Glutamatergic neuron (in vitro differentiated cells): ENCODE results near the gene CLIP4. TPM values are rescaled to one million over a fixed set of nuclear protein-coding genes. Genes with fewer than 3 reads are reported as not detected.

Experiments used
- DNase-seq: peaks from one replicate; pipeline ENCODE4 v3.0.0; 2022
- H3K27ac Mint-ChIP-seq: one replicate; pipeline ENCODE4 v1.8.0; 2020; ENCODE audit warnings: mild to moderate bottlenecking, mixed read lengths, inconsistent platforms; ENCODE audit not compliant: unreplicated experiment
- H3K27me3 Mint-ChIP-seq: one replicate; pipeline ENCODE4 v1.8.0; 2020; ENCODE audit warnings: mild to moderate bottlenecking, moderate library complexity, mixed read lengths, inconsistent platforms; ENCODE audit not compliant: unreplicated experiment
- H3K36me3 Mint-ChIP-seq: one replicate; pipeline ENCODE4 v1.8.0; 2020; ENCODE audit warnings: mild to moderate bottlenecking, mixed read lengths, inconsistent platforms; ENCODE audit not compliant: unreplicated experiment
- H3K4me1 Mint-ChIP-seq: one replicate; pipeline ENCODE4 v1.8.0; 2020; ENCODE audit warnings: mild to moderate bottlenecking, low read depth, mixed read lengths, inconsistent platforms; ENCODE audit not compliant: unreplicated experiment
- H3K4me3 Mint-ChIP-seq: one replicate; pipeline ENCODE4 v1.8.0; 2020; ENCODE audit warnings: mild to moderate bottlenecking, mixed read lengths, inconsistent platforms; ENCODE audit not compliant: unreplicated experiment
- H3K9me3 Mint-ChIP-seq: one replicate; pipeline ENCODE4 v1.8.0; 2020; ENCODE audit warnings: mild to moderate bottlenecking, moderate library complexity, mixed read lengths, inconsistent platforms; ENCODE audit not compliant: unreplicated experiment
- CTCF ChIP-seq: fragments of 200-600 bp; sonication (generic); IDR thresholded peaks from one replicate; pipeline ENCODE4 v1.5.0; 2021; ENCODE audit not compliant: partially characterized antibody, unreplicated experiment
- total RNA-seq: library from RNA; stranded (reverse); fragmentation: NEBNext Ultra II Directional; extraction: Animal tissue kit (Norgen Biotek cat#: 25700); gene quantifications from one replicate; pipeline ENCODE4 v1.2.1, GENCODE V29; 2021; ENCODE audit not compliant: unreplicated experiment

The CLIP4 gene
- total RNA-seq, 1 donor from 2014 or later = 3.3 TPM

- DNase-seq = peak; percentile 37
- Mint-ChIP-seq H3K9me3 (peaks cover 5% of the 10 kb centered on the region), H3K4me3 (peak overlapping the region; percentile 92), H3K27me3 (peaks cover 7% of the 10 kb centered on the region), H3K27ac (peak overlapping the region; percentile 85), H3K36me3 (no peaks in the 10 kb centered on the region), H3K4me1 (peaks cover 9% of the 10 kb centered on the region)
- no peak for TF ChIP-seq CTCF
Observed at GRCh38 chr2:29114586-29114945, 649 bp upstream of the CLIP4 start.

- peaks cover 7% of the 10 kb centered on the region for H3K27me3 Mint-ChIP-seq
- peak overlapping the region; percentile 57 for H3K27ac Mint-ChIP-seq
- peak; percentile 35 for DNase-seq
- H3K36me3 Mint-ChIP-seq = no peaks in the 10 kb centered on the region
- H3K9me3 Mint-ChIP-seq = peaks cover 5% of the 10 kb centered on the region
- no peak for TF ChIP-seq CTCF
- peak overlapping the region; percentile 87 for H3K4me3 Mint-ChIP-seq
- H3K4me1 Mint-ChIP-seq = peaks cover 9% of the 10 kb centered on the region
Observed at GRCh38 chr2:29115797-29116781, 874 bp downstream of the CLIP4 start.

- Mint-ChIP-seq H3K27me3 (peaks cover 7% of the 10 kb centered on the region), H3K4me1 (peaks cover 9% of the 10 kb centered on the region), H3K9me3 (peaks cover 5% of the 10 kb centered on the region), H3K27ac (no peak overlapping the region), H3K4me3 (no peak overlapping the region), H3K36me3 (no peaks in the 10 kb centered on the region)
- no peak for TF ChIP-seq CTCF
- no peak for DNase-seq
Observed at GRCh38 chr2:29117636-29118303, 2.6 kb downstream of the CLIP4 start.

- DNase-seq = no peak
- no peak for TF ChIP-seq CTCF
- Mint-ChIP-seq H3K9me3 (peaks cover 5% of the 10 kb centered on the region), H3K27ac (no peak overlapping the region), H3K4me3 (no peak overlapping the region), H3K27me3 (peaks cover 5% of the 10 kb centered on the region), H3K36me3 (peaks cover 3% of the 10 kb centered on the region), H3K4me1 (peaks cover 7% of the 10 kb centered on the region)
Observed at GRCh38 chr2:29119211-29119610, 4.0 kb downstream of the CLIP4 start.
